22Rv1 (cell line): Measurements from ENCODE around the gene ACOXL.

Experiments
- ZFX ChIP-seq: fragments of 450-650 bp; IDR thresholded peaks from 2 replicates; pipeline ENCODE4 v1.6.1; 2017; ENCODE audit warnings: antibody characterized with exemption, borderline replicate concordance
- TF ChIP-seq, protein P1 (sequence below): fragments of 450-650 bp; IDR thresholded peaks from 2 replicates; pipeline ENCODE4 v1.5.1; 2017; ENCODE audit warnings: mild to moderate bottlenecking

DNA sequence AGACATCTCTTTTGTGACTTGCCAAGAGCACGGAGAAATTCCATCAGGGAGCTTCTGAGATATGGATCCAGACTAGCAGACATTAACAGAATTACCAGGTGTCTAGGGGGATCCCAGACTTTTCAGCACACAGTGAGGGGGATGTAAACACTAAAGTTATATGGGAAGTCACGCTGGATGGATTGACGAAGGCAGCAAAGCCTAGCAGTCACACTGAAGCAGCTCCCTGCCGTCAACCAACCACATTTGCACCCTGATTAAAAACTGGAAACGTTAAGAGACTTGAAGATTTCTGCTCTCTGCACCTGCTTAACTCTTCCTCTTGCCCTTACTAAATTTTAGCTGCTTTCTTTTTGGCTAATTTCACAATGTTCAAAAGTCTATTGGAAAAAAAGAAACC is 325.9 kb downstream of the ACOXL start:
- TF ChIP-seq, protein P1, sequence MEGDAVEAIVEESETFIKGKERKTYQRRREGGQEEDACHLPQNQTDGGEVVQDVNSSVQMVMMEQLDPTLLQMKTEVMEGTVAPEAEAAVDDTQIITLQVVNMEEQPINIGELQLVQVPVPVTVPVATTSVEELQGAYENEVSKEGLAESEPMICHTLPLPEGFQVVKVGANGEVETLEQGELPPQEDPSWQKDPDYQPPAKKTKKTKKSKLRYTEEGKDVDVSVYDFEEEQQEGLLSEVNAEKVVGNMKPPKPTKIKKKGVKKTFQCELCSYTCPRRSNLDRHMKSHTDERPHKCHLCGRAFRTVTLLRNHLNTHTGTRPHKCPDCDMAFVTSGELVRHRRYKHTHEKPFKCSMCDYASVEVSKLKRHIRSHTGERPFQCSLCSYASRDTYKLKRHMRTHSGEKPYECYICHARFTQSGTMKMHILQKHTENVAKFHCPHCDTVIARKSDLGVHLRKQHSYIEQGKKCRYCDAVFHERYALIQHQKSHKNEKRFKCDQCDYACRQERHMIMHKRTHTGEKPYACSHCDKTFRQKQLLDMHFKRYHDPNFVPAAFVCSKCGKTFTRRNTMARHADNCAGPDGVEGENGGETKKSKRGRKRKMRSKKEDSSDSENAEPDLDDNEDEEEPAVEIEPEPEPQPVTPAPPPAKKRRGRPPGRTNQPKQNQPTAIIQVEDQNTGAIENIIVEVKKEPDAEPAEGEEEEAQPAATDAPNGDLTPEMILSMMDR: no peak
- no peak for TF ChIP-seq ZFX
